Mesendoderm (in vitro differentiated cells): ENCODE results near the gene TRRAP.

Source experiments
- DNase-seq: peaks from one replicate; pipeline ENCODE4 v3.0.0; 2013
- H2AK5ac ChIP-seq: 2 replicates; pipeline ENCODE4 v1.6.1; 2013; ENCODE audit warnings: low read length, inconsistent platforms
- H2BK120ac ChIP-seq: 2 replicates; pipeline ENCODE4 v1.6.1; 2013; ENCODE audit warnings: low read depth, mild to moderate bottlenecking, low read length, moderate library complexity, mixed read lengths
- H2BK15ac ChIP-seq: replicated peaks from 2 replicates; pipeline ENCODE4 v1.6.1; 2013; ENCODE audit warnings: low read depth, mild to moderate bottlenecking, moderate library complexity
- H2BK5ac ChIP-seq: 2 replicates; pipeline ENCODE4 v1.6.1; 2013; ENCODE audit warnings: low read length, inconsistent platforms
- H3K18ac ChIP-seq: 2 replicates; pipeline ENCODE4 v1.6.1; 2013; ENCODE audit warnings: mild to moderate bottlenecking, low read length, mixed read lengths
- H3K23ac ChIP-seq: one replicate; pipeline ENCODE4 v1.6.1; 2013; ENCODE audit warnings: low read length
- H3K27ac ChIP-seq: 2 replicates; pipeline ENCODE4 v1.5.1; 2013; ENCODE audit warnings: low read depth, mild to moderate bottlenecking, inconsistent platforms, low read length, moderate library complexity
- H3K27me3 ChIP-seq: 2 replicates; pipeline ENCODE4 v1.6.1; 2013; ENCODE audit warnings: low read length, control low read depth, mild to moderate bottlenecking, inconsistent platforms; ENCODE audit not compliant: insufficient read depth, poor library complexity
- H3K36me3 ChIP-seq: 2 replicates; pipeline ENCODE4 v1.6.1; 2013; ENCODE audit warnings: low read length, inconsistent platforms; ENCODE audit not compliant: control insufficient read depth, insufficient read depth
- H3K4ac ChIP-seq: one replicate; pipeline ENCODE4 v1.6.1; 2013; ENCODE audit warnings: low read depth, mild to moderate bottlenecking, low read length, moderate library complexity
- H3K4me1 ChIP-seq: 2 replicates; pipeline ENCODE4 v1.6.1; 2013; ENCODE audit warnings: low read depth, low read length, inconsistent platforms; ENCODE audit not compliant: control insufficient read depth
- H3K4me2 ChIP-seq: 2 replicates; pipeline ENCODE4 v1.6.1; 2013; ENCODE audit warnings: low read length
- H3K4me3 ChIP-seq: 2 replicates; pipeline ENCODE4 v1.5.1; 2013; ENCODE audit warnings: mild to moderate bottlenecking, low read length
- H3K56ac ChIP-seq: one replicate; pipeline ENCODE4 v1.6.1; 2013; ENCODE audit warnings: low read length
- H3K79me1 ChIP-seq: 2 replicates; pipeline ENCODE4 v1.6.1; 2013; ENCODE audit warnings: low read length, inconsistent platforms
- H3K79me2 ChIP-seq: 2 replicates; pipeline ENCODE4 v1.6.1; 2013; ENCODE audit warnings: mild to moderate bottlenecking, low read length; ENCODE audit not compliant: control insufficient read depth, insufficient read depth
- H3K9ac ChIP-seq: 2 replicates; pipeline ENCODE4 v1.6.1; 2013; ENCODE audit warnings: low read length, inconsistent platforms
- H4K5ac ChIP-seq: one replicate; pipeline ENCODE4 v1.6.1; 2013; ENCODE audit warnings: low read length
- H4K8ac ChIP-seq: one replicate; pipeline ENCODE4 v1.6.1; 2013; ENCODE audit warnings: low read depth, mild to moderate bottlenecking, control low read depth, low read length, moderate library complexity
- WGBS: extraction: QIAGEN DNeasy Blood & Tissue Kit; methylation state at CpG from one replicate; pipeline ENCODE4 v1.1.7; 2013; ENCODE audit warnings: low lambda C conversion rate, missing lambda C conversion rate; ENCODE audit not compliant: insufficient coverage; ENCODE audit errors: extremely low coverage; 5-methylcytosine and 5-hydroxymethylcytosine counted together

Gene TRRAP

DNA sequence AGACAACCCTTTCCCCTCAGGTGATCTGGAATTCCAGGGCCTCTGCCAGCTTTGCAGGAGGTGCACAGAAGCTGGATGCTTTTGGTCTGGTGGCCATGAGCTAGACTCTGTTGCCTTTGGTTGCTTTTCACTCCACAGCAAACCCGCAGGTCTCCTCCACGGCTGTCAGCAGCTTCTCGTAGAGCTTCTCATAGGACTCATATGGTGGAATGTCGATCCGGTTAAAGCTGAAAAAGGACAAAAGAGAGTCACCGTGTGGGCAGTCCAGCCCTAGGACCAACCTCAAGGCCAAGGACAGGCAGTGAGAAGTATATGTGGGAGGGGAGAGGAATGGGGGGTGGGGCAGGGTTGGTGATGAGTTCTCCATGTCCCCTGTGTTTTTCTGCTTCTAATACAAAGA lies 152.1 kb downstream of the TRRAP start:
- no peak overlapping the region for H4K8ac ChIP-seq
- no CpG with 5 or more reads among the region's 6 CpGs for WGBS
- no peaks in the 10 kb centered on the region for H3K4me1 ChIP-seq
- no peak overlapping the region for H3K56ac ChIP-seq
- no peak overlapping the region for H2AK5ac ChIP-seq
- H3K9ac ChIP-seq: no peak overlapping the region
- H3K27ac ChIP-seq: no peak overlapping the region
- H3K4ac ChIP-seq: no peak overlapping the region
- H3K79me2 ChIP-seq: no peaks in the 10 kb centered on the region
- no peak overlapping the region for H2BK15ac ChIP-seq
- H3K27me3 ChIP-seq: no peaks in the 10 kb centered on the region
- H3K23ac ChIP-seq: no peak overlapping the region
- H3K79me1 ChIP-seq: no peaks in the 10 kb centered on the region
- H3K4me3 ChIP-seq: no peak overlapping the region
- H3K36me3 ChIP-seq: peaks cover 28% of the 10 kb centered on the region
- H2BK5ac ChIP-seq: no peak overlapping the region
- H3K18ac ChIP-seq: no peak overlapping the region
- H2BK120ac ChIP-seq: no peak overlapping the region
- DNase-seq: no peak
- no peak overlapping the region for H4K5ac ChIP-seq
- H3K4me2 ChIP-seq: no peak overlapping the region

DNA sequence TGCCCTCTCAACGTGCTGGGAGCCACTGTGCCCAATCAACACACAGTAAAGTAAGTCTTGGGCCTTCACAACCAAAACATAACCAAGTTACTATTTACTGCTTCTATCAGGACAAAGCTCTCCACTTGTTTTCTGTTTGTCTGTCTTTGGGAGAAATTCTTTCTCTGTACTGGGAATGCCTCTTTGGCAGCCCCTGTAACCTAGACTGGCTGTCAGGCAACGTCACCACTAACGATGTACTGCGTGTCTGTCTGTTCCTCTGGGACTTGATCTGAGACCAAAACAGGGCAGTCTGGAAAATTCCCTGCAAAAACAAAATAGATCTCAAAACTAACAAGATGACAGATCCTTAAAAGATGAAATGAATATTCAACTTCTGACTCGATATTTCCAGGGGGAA lies 152.6 kb downstream of the TRRAP start:
- Histone ChIP-seq H3K27ac (no peak overlapping the region), H2BK15ac (no peak overlapping the region), H3K4me2 (no peak overlapping the region), H3K27me3 (no peaks in the 10 kb centered on the region), H3K4me3 (no peak overlapping the region), H3K4me1 (no peaks in the 10 kb centered on the region), H3K36me3 (peaks cover 31% of the 10 kb centered on the region), H3K79me1 (no peaks in the 10 kb centered on the region), H2BK120ac (no peak overlapping the region), H3K9ac (no peak overlapping the region), H4K5ac (no peak overlapping the region), H3K56ac (no peak overlapping the region), H3K79me2 (no peaks in the 10 kb centered on the region), H3K18ac (no peak overlapping the region), H2BK5ac (no peak overlapping the region), H2AK5ac (no peak overlapping the region), H3K4ac (no peak overlapping the region), H3K23ac (no peak overlapping the region), H4K8ac (no peak overlapping the region)
- WGBS: no CpG with 5 or more reads among the region's 5 CpGs
- DNase-seq: no peak

DNA sequence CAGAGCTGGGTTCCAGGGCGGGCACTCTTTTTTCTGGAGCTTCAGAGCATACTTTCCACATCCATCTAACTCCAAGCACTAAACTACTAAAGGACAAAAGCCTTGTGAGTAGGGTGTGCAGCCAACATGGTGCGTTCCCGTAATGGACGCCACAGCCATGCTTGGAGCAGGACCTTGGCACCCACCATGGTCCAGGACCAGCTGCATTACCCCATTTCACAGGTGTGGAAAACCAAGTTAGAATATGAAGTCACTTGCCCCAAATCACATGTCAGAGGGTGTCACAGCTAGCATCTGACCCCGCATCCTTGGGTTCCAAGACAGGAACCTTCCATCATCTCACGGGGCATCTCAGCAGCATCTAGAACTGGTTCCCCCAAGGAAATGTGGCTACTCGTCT lies 153.2 kb downstream of the TRRAP start:
- DNase-seq: no peak
- no peak overlapping the region for H2BK15ac ChIP-seq
- H2BK5ac ChIP-seq: no peak overlapping the region
- no peak overlapping the region for H3K27ac ChIP-seq
- no peaks in the 10 kb centered on the region for H3K79me1 ChIP-seq
- no peak overlapping the region for H3K18ac ChIP-seq
- no peak overlapping the region for H3K56ac ChIP-seq
- H3K4me1 ChIP-seq: no peaks in the 10 kb centered on the region
- H3K36me3 ChIP-seq: peaks cover 31% of the 10 kb centered on the region
- no peaks in the 10 kb centered on the region for H3K27me3 ChIP-seq
- H3K9ac ChIP-seq: no peak overlapping the region
- H3K79me2 ChIP-seq: no peaks in the 10 kb centered on the region
- no peak overlapping the region for H3K4me2 ChIP-seq
- no peak overlapping the region for H4K8ac ChIP-seq
- H3K4ac ChIP-seq: no peak overlapping the region
- no CpG with 5 or more reads among the region's 7 CpGs for WGBS
- H4K5ac ChIP-seq: no peak overlapping the region
- H3K4me3 ChIP-seq: no peak overlapping the region
- H3K23ac ChIP-seq: no peak overlapping the region
- no peak overlapping the region for H2BK120ac ChIP-seq
- H2AK5ac ChIP-seq: no peak overlapping the region

DNA sequence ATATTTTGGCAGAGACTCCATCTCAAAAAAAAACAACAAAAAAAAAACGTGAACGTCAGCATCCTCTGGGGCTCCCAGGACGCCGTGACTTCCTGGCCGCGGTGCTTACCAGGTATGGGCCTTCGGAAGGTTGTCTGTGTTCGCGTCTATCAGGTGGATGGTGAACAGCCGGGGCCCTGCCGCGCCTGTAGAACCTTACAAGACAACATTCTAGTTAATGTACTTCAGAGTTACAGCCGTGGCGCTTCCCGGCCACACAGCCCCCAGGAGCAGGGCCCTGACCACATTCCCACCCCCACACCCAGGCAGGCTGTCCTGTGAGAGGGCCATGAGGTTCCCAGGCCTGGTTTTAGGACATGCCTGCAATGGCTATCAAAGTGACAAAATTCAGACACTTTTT lies 154.6 kb downstream of the TRRAP start:
- H2BK5ac ChIP-seq: no peak overlapping the region
- no peaks in the 10 kb centered on the region for H3K27me3 ChIP-seq
- no peak overlapping the region for H3K23ac ChIP-seq
- H4K8ac ChIP-seq: no peak overlapping the region
- no peak overlapping the region for H3K4me3 ChIP-seq
- H2BK15ac ChIP-seq: no peak overlapping the region
- H4K5ac ChIP-seq: no peak overlapping the region
- no peaks in the 10 kb centered on the region for H3K4me1 ChIP-seq
- no peak overlapping the region for H3K56ac ChIP-seq
- no peaks in the 10 kb centered on the region for H3K79me2 ChIP-seq
- H3K4ac ChIP-seq: no peak overlapping the region
- no peak overlapping the region for H2AK5ac ChIP-seq
- no CpG with 5 or more reads among the region's 15 CpGs for WGBS
- H3K4me2 ChIP-seq: no peak overlapping the region
- H3K36me3 ChIP-seq: peaks cover 36% of the 10 kb centered on the region
- no peak for DNase-seq
- no peaks in the 10 kb centered on the region for H3K79me1 ChIP-seq
- H3K18ac ChIP-seq: no peak overlapping the region
- H2BK120ac ChIP-seq: no peak overlapping the region
- no peak overlapping the region for H3K9ac ChIP-seq
- no peak overlapping the region for H3K27ac ChIP-seq

DNA sequence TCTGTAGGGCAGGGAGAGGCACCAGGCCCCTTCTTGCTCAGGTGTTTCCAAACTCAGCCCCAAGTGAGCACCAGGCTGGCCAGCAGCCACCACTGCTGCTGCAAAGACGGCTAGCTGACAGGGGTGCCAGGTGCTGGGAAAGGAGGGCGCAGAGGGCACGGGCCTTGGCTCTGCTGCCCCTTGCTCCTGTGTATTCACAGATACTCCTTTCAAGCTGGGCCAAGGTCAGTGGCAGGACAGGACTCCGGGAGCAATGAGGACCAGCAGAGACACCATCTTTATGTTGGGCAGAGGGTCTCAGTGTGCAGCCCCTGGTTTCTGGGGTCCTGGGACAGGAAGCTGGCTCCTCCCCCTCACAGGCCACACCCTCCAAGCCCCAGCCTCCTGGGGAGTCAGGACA lies 155.4 kb downstream of the TRRAP start:
- Histone ChIP-seq H3K4me2 (no peak overlapping the region), H2AK5ac (no peak overlapping the region), H3K27me3 (no peaks in the 10 kb centered on the region), H3K56ac (no peak overlapping the region), H4K8ac (no peak overlapping the region), H3K4ac (no peak overlapping the region), H2BK120ac (no peak overlapping the region), H3K9ac (no peak overlapping the region), H2BK15ac (no peak overlapping the region), H3K79me2 (no peaks in the 10 kb centered on the region), H3K23ac (no peak overlapping the region), H3K4me1 (no peaks in the 10 kb centered on the region), H4K5ac (no peak overlapping the region), H2BK5ac (no peak overlapping the region), H3K18ac (no peak overlapping the region), H3K4me3 (no peak overlapping the region), H3K36me3 (peaks cover 33% of the 10 kb centered on the region), H3K27ac (no peak overlapping the region), H3K79me1 (no peaks in the 10 kb centered on the region)
- no CpG with 5 or more reads among the region's 4 CpGs for WGBS
- DNase-seq: no peak

DNA sequence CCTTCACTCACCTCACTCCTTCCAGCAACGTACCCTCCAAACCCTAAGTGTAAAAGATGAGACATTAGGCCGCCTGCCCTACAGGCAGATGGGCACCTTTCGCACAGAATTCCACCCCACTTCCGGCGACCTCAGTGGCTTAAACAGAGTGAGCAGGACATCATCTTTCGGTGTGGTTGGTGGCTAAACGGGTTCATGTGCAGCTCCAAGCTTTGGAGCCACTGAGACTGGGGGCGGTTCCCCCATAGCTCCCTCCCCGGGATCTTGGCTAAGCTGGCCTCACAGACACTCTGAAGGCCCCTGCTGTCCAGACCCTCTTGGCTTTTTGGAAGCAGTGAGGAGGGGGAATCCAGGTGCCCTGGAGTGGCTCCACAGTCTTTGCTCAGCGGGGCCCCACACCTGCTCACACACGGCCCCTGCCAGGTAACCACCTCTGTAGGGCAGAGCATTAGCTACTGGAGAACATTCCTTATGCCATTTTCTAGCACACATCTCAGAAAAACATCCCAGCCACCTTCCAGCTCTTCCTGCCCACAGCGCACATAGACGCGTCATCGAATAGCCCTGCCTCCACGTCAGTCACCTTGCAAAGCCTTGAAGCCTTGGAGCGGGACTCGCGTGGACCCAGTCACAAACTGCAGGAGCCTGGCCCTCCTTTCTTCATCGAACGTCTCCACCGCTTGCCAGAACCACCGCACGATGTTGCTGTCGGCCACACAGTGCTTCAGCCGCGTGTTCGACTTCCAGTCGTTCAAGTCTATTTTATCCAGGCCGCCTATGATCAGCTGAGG lies 156.8 kb downstream of the TRRAP start:
- no peak overlapping the region for H3K9ac ChIP-seq
- no peak overlapping the region for H3K4ac ChIP-seq
- no peak overlapping the region for H2BK5ac ChIP-seq
- no peak overlapping the region for H3K4me3 ChIP-seq
- no peaks in the 10 kb centered on the region for H3K27me3 ChIP-seq
- H3K79me1 ChIP-seq: no peaks in the 10 kb centered on the region
- no peak overlapping the region for H2BK15ac ChIP-seq
- no peaks in the 10 kb centered on the region for H3K79me2 ChIP-seq
- H3K4me1 ChIP-seq: no peaks in the 10 kb centered on the region
- no peak overlapping the region for H4K8ac ChIP-seq
- no peak overlapping the region for H3K56ac ChIP-seq
- H4K5ac ChIP-seq: no peak overlapping the region
- H3K27ac ChIP-seq: no peak overlapping the region
- WGBS: no CpG with 5 or more reads among the region's 30 CpGs
- no peak overlapping the region for H2AK5ac ChIP-seq
- no peak for DNase-seq
- no peak overlapping the region for H3K18ac ChIP-seq
- H3K36me3 ChIP-seq: peaks cover 34% of the 10 kb centered on the region
- no peak overlapping the region for H3K4me2 ChIP-seq
- no peak overlapping the region for H2BK120ac ChIP-seq
- no peak overlapping the region for H3K23ac ChIP-seq
